Iris pigment epithelial cell (primary cell): ENCODE data around the gene GALNTL6.
A peak's percentile ranks its signal among the peaks of the same experiment; 100 is the strongest.
"Not testable (repeated sequence)": the region's sequence is repeated elsewhere in the genome, so short reads cannot be mapped to it uniquely, and the experiment has no call there.

ENCODE experiments used
- DNase-seq: peaks from one replicate; pipeline ENCODE4 v3.0.0-alpha.2; 2011; ENCODE audit warnings: low read depth

The GALNTL6 gene

GRCh38 chr4:172750910-172751309 is 937.7 kb downstream of the GALNTL6 start:
- DNase-seq, result no peak

DNA sequence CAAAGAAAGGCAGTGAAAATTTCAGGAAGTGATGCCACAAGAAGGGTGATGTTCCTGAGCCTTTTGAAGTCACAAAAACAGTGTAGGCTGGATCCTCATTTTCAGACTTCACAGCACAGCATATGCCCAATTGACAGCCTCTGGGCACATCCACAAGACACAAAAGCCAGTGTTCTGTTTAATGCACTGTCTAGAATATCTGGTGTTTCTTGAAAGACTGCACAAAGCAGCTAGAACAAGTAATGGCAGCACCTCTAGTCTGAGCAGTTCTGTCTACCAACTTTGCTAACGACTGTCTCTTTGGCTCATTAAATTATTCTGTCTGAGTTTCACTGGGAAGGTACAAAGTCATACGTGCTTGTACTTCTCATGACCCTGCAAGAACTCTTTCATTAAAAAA is 938.3 kb downstream of the GALNTL6 start:
- no peak for DNase-seq

DNA sequence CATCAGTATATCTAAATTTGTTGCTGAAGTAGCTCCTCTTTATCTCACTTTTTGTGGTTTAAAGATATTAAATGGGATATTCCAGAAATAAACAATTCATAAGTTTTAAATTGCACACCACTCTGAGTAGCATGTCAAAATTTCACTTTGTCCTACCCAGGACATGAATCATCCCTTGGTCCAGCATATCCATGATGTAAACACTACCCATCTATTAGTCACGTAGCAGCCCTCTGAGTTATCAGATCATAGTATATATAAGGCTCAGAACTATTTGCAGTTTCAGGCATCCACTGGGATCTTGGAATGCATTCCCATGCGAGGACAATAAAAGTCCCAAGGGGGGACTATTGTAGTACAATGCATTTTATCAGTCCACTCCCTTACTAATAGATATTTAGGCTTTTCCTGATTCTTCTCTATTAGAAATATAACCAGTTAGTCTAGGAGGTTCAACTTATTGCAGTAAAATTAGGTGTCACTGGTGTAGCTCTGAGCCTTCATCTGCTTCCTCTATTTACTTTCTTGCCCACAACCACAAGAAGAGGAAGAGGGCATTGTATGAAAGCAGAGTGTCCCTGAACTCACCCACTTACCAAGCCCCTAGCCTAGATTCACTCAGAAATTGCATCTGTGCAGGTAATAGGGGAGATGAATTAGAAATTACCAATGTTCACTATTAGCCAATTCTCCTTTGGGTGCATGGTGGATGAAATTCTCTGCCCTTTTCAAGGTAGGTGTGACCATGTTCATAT is 945.6 kb downstream of the GALNTL6 start:
- DNase-seq, result peak; percentile 80

DNA sequence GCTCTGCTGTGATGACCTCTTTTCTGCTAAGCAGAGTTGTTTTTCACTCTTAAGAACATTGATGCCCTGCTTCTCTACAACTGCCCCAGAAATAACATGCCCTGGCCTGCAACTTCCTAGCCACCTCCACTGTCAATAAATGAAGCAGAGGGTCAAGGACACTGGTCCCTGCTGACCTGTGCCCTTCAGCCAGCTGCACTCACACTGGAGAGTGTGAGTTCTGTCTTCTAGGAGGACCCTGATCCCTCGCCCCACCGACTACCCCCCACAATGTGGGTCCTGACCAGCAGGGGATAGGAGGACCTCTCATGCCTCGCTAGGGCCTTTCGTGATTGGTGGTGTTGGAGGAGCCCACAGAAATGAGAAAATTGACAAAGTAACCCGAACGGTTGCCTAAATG is 947.3 kb downstream of the GALNTL6 start:
- no peak for DNase-seq

DNA sequence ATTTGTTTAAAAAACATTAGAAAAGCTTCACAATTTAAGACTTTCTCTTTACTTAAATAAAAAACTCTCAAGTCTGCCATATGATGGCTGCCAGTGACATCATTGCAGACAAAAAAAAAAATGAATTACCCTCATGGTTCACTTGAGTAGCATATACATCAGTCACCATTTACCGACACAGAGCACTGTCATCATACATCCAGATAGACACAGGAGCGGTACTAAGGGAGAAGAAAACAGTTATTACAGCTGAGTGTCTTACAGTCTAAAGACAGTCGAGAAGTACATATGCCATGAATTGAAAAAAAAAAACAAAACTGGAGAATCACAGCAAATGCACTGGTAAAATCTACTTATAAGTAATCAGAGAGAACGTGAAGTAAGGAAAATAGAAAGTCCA is 949.7 kb downstream of the GALNTL6 start:
- no peak for DNase-seq

- DNase-seq, result no peak
These were observed 957.6 kb downstream of the GALNTL6 start for GRCh38 chr4:172770787-172771186.

- DNase-seq, result no peak
These were observed 959.6 kb downstream of the GALNTL6 start for GRCh38 chr4:172772781-172773180.

GRCh38 chr4:172776203-172776861 is 963.1 kb downstream of the GALNTL6 start:
- peak; percentile 5 for DNase-seq

DNA sequence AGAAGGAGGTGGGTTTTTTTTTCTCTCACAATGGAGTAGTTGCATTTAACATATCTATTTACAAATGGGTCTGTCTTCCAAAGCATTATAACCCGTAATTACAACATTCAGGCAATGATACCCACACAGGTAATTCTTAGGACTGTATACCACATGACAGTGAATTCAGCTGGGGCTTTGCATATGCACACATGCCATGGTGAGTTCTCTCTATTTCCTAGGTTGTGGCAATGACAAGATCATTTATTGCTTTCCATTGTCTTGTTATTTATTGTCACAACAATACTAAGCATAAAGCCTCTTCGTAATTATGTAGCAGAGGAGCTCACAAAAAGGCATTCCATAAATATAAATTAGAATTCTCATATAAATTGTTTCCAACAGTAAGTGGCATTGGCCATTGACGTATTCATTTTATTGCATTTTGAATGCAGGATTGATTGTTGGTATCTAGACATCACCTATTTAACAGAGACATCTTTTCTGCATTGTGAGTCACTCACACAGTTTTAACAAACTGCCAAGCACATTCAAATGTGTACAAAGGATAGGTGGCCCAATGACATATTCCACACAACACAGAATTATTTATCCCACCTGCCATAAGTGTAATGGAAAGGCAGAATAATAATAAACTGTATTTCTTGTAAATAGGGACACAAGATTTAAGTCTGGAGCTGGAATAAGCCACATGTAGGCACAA is 964.7 kb downstream of the GALNTL6 start:
- DNase-seq, result no peak

DNA sequence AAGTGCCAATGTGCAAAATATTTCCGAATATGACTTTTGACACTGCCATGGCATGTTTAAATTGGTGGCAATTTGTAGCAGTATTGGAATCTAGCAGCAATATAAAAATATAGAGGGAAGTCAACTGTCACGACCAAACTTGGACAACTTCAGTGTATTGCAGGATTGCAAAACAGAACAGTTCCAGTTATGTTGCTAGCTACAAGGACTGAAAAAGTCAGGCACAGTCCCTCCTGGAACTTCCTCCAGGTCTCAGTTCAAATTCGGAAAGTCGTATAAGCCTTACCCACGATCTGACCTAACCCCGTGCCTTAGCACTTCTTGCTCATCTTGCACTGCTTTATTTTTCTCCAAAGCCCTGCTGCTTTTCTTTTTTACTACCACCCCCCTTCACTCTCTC is 965.4 kb downstream of the GALNTL6 start:
- DNase-seq, result no peak

DNA sequence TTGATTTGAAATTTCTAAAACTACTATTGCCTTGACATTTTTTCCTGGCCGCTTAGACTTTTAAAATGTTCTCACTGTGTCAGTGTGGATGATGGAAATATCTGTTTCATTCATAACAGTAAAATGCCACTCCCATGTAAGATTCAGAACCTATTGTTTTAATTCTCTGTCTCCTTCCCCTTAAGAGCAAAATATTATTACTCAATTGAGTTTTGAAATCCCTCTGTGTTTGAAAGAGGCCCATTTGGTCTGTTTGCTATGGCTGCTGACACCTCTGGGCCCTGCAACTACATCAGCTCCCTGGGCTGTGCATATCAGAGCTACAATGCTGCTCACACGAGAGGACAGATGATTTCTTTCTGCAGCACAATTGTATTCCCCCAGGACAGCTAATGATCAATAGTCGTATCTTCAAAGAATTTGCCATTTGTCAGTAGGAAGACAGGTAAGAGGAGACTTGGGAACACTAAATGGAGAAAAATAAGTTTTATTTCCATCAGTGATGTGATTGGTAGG is 967.4 kb downstream of the GALNTL6 start:
- no peak for DNase-seq

DNA sequence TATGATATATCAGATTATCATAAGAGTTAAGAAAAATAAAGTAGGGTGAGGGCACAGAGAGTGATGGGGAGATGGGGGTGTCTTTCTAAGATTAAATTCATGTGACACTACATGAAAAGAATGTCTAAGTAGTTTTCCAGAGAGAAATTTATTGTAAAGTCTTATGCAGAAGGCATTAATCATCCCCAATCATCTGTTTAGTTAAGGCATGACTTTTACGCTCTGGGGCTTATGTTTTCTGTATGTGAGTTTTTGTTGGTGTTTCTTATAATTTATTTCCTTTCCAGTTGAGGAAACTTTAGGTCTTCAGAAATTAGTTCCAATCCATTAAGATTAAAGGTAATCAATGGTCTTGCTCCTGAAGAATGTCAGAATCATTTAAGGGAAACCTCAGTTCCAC is 972.4 kb downstream of the GALNTL6 start:
- peak; percentile 5 for DNase-seq

DNA sequence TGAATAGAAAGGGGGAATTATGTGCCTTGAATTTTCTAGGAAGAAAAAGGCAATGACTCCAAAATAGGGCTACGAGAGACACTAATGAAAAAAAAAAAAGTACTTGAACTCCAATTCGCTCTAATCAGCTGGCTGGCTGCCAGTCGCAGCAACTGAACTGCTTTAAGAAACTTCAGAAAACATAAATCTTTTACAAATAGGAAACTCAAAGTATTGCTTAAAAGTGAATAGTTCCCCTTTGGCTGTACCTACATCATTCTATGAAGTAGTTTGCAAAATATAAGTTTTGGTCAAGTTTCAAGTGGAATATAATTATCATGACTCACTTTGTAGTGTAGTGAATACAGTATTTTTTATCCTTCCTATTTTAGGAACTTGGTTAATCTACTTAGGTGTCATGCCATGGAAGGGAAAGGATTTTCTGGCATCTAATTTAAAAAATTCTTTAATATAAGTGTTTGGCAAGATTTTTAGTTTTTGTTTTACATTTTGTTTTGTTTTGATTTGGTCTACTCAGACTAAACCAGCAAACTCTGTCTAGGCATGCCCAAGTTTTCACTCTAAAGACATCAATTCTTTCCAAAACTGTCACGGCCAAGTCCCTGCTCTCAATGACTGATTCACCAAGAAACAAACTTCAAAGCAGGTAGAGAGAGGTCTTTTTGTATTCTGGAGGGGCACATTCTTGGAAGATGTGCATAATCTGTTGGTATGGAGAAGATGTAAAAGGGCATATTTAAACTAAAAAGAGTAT is 973.0 kb downstream of the GALNTL6 start:
- DNase-seq, result peak; percentile 3

DNA sequence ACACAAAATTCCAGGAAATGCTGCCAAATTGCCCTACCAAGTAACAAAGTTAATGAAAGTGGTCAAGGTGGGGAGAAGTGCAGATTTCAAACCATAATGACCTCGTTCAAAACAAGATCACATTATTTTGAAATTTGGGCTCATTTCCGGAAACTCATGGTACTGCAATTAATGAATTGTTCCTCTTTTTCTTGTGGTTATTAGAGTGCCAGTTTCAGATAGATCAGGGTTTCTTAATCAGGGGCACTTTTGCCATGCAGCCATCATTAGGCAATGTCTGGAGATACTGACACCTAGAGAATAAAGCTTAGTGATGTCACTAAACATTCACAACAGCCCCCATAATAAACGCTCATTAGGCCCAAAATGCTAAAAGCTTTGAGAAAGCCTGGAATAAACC is 973.9 kb downstream of the GALNTL6 start:
- no peak for DNase-seq

GRCh38 chr4:172791841-172792240 is 978.6 kb downstream of the GALNTL6 start:
- no peak for DNase-seq

GRCh38 chr4:172793565-172794306 is 980.5 kb downstream of the GALNTL6 start:
- DNase-seq, result no peak

DNA sequence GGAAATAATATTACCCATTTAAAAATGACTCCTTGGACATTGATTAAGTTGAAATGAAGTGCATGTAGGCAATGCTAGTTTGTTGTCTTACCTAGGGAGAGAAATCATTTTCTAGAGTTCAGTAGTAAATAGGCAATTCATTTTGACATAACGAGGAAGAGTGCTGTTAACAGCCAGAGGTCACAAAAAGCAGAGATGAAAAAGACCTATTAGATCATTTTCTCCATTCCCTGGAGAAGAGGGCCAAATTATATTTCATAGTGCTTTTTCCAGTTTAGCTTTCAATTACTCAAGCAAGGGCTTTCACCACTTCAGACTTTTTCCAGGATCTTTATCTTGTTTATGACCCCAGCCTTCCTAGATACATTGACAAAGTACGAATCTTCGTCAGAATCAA is 981.1 kb downstream of the GALNTL6 start:
- DNase-seq, result no peak

DNA sequence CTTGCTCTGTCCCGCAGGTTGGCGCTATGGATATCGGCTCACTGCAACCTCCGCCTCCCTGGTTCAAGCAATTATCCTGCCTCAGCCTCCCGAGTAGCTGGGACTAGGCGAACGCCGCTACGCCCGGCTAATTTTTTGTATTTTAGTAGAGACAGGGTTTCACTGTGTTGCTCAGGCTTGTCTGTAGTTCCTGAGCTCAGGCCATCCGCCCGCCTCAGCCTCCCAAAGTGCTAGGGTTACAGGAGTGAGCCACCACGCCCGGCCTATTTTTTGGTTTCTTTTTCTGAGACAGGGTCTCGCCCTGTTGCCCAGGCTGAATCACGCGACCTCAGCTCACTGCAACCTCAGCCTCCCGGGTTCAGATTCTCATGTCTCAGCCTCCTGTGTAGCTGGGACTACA is 984.1 kb downstream of the GALNTL6 start:
- DNase-seq, result not testable (repeated sequence)

GRCh38 chr4:172802032-172802431 is 988.8 kb downstream of the GALNTL6 start:
- DNase-seq, result no peak

GRCh38 chr4:172806841-172807240 is 993.6 kb downstream of the GALNTL6 start:
- DNase-seq, result no peak

DNA sequence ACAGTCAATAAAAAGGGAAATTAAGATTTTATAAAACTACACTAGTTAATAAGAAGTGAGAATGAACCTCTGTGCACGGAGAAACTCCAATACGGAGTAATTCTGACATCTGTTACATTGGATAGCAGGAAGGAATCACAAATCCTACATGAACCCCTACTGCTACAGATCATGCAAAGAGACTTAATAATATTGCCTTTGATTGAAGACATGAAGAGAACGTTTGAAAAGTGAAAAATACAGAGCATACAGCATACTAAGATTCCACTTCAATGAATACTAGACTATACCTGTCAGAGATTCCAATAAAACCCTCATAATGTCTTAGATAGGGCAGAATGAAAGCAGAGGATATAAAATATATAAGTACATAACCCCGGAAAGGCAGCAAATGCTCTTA is 995.0 kb downstream of the GALNTL6 start:
- DNase-seq, result no peak

DNA sequence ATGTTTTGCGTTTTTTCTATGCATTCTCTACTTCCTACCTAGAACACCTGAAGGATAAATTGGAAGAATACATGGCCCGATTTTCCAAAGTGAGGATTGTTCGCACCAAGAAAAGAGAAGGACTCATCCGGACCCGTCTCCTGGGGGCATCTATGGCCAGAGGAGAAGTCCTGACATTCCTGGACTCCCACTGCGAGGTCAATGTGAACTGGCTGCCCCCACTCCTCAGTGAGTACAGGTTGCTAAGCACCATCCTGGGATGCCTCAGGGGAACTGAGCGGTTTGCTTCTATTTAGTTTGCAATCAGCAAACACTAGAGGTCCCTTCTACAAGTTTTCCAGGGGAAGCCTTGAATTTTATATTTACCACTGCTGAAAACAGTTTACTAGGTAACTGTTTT is 996.1 kb downstream of the GALNTL6 start:
- DNase-seq, result no peak
